ENCODE data around the gene STK26. TPM values are rescaled to one million over a fixed set of nuclear protein-coding genes. Genes with fewer than 3 reads are reported as not detected.
A peak's percentile ranks its signal among the peaks of the same experiment; 100 is the strongest.

The STK26 gene
- polyA plus RNA-seq, 3 donors, result 11.7 to 25.1 (median 22.2) TPM

DNA sequence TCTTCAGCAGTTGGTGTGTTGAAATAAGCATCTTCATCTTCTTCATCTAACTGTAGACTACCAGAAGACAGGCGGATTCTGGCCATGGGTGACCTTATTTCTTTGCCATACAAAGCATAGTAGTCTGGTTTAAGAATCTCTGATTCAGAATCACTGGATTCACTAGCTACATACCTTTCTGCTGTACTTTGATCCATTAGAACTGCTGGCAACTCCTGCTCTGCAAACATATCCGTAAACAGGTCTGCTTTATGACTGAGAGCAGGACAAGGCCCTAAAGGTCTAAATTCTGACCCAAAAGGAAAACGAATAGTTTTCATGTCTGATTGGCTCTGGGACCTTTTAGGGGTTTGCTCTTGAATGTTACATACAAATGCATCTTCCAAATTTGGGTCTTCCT, 54.8 kb downstream of the STK26 start:
- no peak overlapping the region for H2AFZ ChIP-seq (ENCODE audit: insufficient read depth, low read depth, low read length, poor library complexity, severe bottlenecking)
- Mint-ChIP-seq H3K4me1 (no peaks in the 10 kb centered on the region), H3K36me3 (peaks cover 16 to 20% of the 10 kb centered on the region in 2 donors), H3K27ac (peak overlapping the region in 1 of 7 donors; percentile 23), H3K4me3 (no peak overlapping the region), H3K27me3 (ENCODE audit: low read depth in 3 of 3) (peaks cover 0 to 4% (median 0%) of the 10 kb centered on the region in 3 donors), H3K9me3 (no peaks in the 10 kb centered on the region)
- peaks cover 0 to 16% of the 10 kb centered on the region in 2 donors for H3K27me3 ChIP-seq (ENCODE audit: control insufficient read depth in 2 of 2, insufficient read depth in 2 of 2, low read length in 2 of 2)
- H3K4me3 ChIP-seq (replicated peaks in 1 of 3; ENCODE audit: low read depth in 2 of 3, low read length in 3 of 3), result no peak overlapping the region
- WGBS (ENCODE audit: insufficient coverage), result no CpG with 5 or more reads among the region's 3 CpGs
- H3K79me2 ChIP-seq (ENCODE audit: insufficient read depth, low read length), result no peaks in the 10 kb centered on the region
- no peaks in the 10 kb centered on the region for H3K9me3 ChIP-seq (replicated peaks in 1 of 2; ENCODE audit: control insufficient read depth in 1 of 2, insufficient read depth in 1 of 2, low read length in 2 of 2)
- TF ChIP-seq, protein P1, sequence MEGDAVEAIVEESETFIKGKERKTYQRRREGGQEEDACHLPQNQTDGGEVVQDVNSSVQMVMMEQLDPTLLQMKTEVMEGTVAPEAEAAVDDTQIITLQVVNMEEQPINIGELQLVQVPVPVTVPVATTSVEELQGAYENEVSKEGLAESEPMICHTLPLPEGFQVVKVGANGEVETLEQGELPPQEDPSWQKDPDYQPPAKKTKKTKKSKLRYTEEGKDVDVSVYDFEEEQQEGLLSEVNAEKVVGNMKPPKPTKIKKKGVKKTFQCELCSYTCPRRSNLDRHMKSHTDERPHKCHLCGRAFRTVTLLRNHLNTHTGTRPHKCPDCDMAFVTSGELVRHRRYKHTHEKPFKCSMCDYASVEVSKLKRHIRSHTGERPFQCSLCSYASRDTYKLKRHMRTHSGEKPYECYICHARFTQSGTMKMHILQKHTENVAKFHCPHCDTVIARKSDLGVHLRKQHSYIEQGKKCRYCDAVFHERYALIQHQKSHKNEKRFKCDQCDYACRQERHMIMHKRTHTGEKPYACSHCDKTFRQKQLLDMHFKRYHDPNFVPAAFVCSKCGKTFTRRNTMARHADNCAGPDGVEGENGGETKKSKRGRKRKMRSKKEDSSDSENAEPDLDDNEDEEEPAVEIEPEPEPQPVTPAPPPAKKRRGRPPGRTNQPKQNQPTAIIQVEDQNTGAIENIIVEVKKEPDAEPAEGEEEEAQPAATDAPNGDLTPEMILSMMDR (IDR thresholded peaks at IDR 0.05), result no peak
- H3K27ac ChIP-seq (ENCODE audit: low read depth in 1 of 2, low read length in 2 of 2), result no peak overlapping the region
- no peaks in the 10 kb centered on the region for H4K20me1 ChIP-seq (ENCODE audit: insufficient read depth, low read length)
- no peak overlapping the region for H3K4me2 ChIP-seq (replicated peaks; ENCODE audit: extremely low read depth, low read length, poor library complexity, severe bottlenecking)
- no peaks in the 10 kb centered on the region for H3K4me1 ChIP-seq (ENCODE audit: control insufficient read depth in 1 of 2, insufficient read depth in 2 of 2, low read length in 2 of 2)
- no peak for DNase-seq
- intact Hi-C loops (cut with micrococcal nuclease), result no loop called here
- H3K9ac ChIP-seq (ENCODE audit: insufficient read depth, low read length, poor library complexity, severe bottlenecking), result no peak overlapping the region
- H3K36me3 ChIP-seq (replicated peaks in 1 of 2; ENCODE audit: control insufficient read depth in 1 of 2, insufficient read depth in 2 of 2, low read length in 2 of 2), result peaks cover 4 to 20% of the 10 kb centered on the region in 2 donors

DNA sequence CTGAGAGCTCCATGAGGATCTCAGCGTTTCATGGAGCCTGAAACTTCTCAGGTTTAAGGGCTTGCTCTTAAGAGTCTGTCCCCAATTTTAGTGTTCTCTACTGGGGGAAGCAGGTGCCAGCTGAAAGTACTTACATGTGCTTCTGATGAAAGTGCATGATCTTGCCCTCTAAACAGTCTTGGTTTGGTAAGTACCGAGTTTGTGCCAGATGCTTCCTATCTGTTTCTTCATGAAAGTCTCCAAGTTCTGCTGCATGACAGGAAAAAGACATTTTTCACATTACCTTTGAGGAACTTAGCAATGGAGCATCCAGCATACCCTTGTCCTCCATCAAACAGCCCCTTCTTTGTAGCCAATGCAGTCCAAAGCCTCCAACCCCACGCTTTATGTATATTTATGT, 62.7 kb downstream of the STK26 start:
- Mint-ChIP-seq H3K4me3 (no peak overlapping the region), H3K4me1 (peaks cover 19% of the 10 kb centered on the region), H3K27me3 (ENCODE audit: low read depth in 3 of 3) (peaks cover 0 to 19% (median 0%) of the 10 kb centered on the region in 3 donors), H3K27ac (no peak overlapping the region), H3K36me3 (no peaks in the 10 kb centered on the region), H3K9me3 (no peaks in the 10 kb centered on the region)
- 40% methylated on average over 1 of the region's 3 CpGs for WGBS (ENCODE audit: insufficient coverage)
- Histone ChIP-seq H2AFZ (ENCODE audit: insufficient read depth, low read depth, low read length, poor library complexity, severe bottlenecking) (no peak overlapping the region), H3K4me1 (ENCODE audit: control insufficient read depth in 1 of 2, insufficient read depth in 2 of 2, low read length in 2 of 2) (peaks cover 6 to 15% of the 10 kb centered on the region in 2 donors), H3K79me2 (ENCODE audit: insufficient read depth, low read length) (no peaks in the 10 kb centered on the region), H3K9me3 (replicated peaks in 1 of 2; ENCODE audit: control insufficient read depth in 1 of 2, insufficient read depth in 1 of 2, low read length in 2 of 2) (no peaks in the 10 kb centered on the region), H3K36me3 (replicated peaks in 1 of 2; ENCODE audit: control insufficient read depth in 1 of 2, insufficient read depth in 2 of 2, low read length in 2 of 2) (no peaks in the 10 kb centered on the region), H4K20me1 (ENCODE audit: insufficient read depth, low read length) (no peaks in the 10 kb centered on the region), H3K4me3 (replicated peaks in 1 of 3; ENCODE audit: low read depth in 2 of 3, low read length in 3 of 3) (no peak overlapping the region), H3K27me3 (ENCODE audit: control insufficient read depth in 2 of 2, insufficient read depth in 2 of 2, low read length in 2 of 2) (peaks cover 0 to 8% of the 10 kb centered on the region in 2 donors), H3K9ac (ENCODE audit: insufficient read depth, low read length, poor library complexity, severe bottlenecking) (no peak overlapping the region), H3K4me2 (replicated peaks; ENCODE audit: extremely low read depth, low read length, poor library complexity, severe bottlenecking) (no peak overlapping the region), H3K27ac (ENCODE audit: low read depth in 1 of 2, low read length in 2 of 2) (no peak overlapping the region)
- no peak for DNase-seq
- intact Hi-C loops (cut with micrococcal nuclease), result no loop called here
- TF ChIP-seq, protein P1 (IDR thresholded peaks at IDR 0.05), result no peak

All from CD14-positive monocyte (primary cell).